ENCODE measurements around the gene SNX24.
"Not testable (repeated sequence)": the region's sequence is repeated elsewhere in the genome, so short reads cannot be mapped to it uniquely, and the experiment has no call there.

SNX24 gene, protein sequence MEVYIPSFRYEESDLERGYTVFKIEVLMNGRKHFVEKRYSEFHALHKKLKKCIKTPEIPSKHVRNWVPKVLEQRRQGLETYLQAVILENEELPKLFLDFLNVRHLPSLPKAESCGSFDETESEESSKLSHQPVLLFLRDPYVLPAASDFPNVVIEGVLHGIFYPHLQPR

DNA sequence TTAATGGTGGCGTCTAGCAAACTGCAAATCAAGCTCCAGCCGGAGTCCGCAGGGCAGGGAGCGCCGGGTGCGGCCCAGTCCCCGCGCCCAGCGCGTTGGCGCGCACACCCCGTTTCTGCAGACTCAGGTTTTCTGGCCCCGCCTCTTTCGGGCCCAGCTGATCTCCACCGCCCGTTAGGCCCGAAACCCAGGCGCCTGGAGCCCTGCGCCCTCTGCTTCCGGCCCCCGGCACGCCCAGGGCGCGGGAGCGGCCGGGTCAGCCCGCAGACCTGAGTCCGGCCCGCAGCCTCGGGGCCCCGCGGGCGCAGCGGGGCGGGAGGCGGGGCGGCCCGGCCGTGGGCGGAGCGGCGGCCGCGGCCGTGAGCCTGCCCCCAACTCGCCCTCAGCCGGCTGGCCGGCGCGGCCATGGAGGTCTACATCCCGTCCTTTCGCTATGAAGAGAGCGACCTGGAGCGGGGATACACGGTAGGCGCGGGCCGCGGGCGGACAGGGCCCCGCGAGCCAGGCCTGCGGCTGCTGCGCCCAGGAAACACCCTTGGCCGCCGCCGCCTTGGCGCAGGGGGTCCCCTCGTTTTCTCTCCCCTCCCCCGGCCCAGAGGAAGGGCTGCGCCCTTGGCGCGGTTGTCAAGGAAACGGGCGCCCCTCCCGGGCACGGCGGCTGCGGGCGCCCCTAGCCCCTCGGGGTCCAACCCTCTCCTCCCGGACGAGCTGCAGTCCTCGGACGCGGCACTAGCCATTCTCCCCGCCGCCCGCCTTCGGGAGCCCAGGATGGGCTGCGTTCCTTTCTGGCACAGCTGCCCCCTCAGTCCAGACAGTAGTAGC lies at the start of gene SNX24:
Gene SNX24 (plus strand): TSS at position 385 of the 822 bp plus-strand sequence. CDS start 21 bp downstream, at position 406.
- DNase-seq (ENCODE audit: low read depth in 2 of 2): peak; percentile 24 to 54

DNA sequence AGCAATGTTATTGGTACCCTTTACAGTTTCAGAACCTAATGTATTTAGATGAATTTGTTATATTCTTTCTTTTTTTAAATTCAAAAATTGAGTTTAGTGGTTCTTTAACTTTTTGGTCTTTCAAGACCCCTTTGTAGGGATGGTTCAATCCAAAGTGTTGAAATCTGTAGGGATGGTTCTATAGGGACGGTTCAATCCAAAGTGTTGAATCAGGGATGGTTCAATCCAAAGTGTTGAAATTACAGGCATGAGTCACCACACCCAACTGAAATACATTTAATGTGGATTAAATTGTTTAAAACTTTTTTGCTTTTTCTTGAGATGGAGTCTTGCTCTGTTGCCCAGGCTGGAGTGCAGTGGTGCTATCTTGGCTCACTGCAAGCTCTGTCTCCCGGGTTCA lies 39.9 kb upstream of the SNX24 start:
- DNase-seq (ENCODE audit: low read depth in 2 of 2): no peak

DNA sequence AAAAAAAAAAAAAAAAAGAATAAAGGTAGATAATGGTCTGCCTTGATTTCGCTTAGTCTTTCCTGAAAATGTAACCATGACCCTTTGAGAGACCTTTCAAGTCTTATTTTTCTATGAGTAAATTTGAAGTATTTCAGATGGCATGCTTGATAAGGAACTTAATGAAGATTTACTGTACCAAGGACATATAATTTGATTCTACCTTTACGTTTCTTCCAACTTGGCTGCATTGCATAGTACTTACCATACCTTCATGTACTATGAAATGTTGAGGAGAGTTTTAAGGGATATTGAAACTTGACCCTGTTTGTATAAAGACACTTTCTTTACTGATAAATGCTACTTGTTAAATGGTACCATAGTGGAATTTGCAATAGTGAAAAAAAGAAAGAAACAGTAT lies 35.0 kb upstream of the SNX24 start:
- no peak for DNase-seq (ENCODE audit: low read depth in 2 of 2)

DNA sequence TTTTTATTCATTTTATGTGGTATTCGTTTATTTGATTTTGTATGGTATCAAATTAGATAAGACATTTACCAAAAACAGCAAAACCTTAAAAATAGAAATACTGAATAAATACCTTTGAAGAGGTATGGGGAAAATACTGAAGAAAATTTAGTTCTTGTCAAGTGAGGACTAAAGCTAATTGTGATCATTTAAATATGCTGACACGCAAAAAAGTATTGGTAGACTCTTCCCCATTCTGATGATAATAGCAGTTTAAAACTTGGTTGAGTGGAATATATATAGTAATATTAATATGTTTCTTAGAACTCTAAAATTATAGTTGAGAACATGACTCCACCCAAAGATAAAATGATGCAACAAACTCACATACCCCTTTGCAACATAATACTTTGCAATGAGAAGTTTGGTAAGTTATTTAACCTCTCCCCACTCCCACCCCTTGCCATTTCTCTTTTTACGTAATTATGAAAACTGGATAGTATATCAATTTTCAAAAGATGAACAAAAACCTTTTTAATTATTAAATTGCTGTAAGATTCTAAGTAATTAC lies 30.1 kb upstream of the SNX24 start:
- no peak for DNase-seq (ENCODE audit: low read depth in 2 of 2)

DNA sequence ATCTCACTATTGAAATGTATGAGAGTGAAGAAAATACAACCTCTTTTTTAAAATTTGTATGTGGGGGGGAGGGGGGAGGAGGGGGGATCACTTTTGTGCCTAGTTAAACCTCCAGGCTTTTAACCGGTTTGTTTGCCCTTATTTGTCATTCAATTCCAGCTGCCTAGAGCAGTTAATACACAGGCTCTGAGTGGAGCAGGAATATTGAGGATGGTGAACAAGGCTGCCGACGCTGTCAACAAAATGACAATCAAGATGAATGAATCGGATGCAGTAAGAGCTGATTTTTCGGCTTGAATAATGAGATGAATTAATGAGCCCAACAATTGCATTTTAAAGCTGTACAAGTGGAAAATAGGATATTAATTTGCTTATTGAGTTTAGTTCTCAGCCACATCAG lies 28.7 kb upstream of the SNX24 start:
- no peak for DNase-seq (ENCODE audit: low read depth in 2 of 2)

DNA sequence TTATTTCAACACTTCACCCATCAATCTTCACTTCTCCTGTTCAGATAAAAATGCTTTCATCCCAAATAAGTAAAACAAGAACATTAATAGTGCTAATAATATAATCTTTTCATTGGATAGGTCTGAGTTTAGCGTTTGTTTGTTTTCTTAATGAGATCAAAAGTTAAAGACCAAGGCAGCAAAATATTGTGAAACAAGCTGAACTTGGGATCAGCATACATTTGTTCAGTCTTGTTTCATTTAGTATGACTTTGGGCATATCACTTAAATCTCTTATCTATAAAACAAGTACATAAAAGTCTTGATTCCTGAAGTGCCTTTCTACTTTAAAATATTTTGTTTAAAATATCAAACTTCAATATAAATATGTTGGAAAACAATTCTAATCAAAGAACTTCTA lies 13.4 kb upstream of the SNX24 start:
- DNase-seq (ENCODE audit: low read depth in 2 of 2): no peak

DNA sequence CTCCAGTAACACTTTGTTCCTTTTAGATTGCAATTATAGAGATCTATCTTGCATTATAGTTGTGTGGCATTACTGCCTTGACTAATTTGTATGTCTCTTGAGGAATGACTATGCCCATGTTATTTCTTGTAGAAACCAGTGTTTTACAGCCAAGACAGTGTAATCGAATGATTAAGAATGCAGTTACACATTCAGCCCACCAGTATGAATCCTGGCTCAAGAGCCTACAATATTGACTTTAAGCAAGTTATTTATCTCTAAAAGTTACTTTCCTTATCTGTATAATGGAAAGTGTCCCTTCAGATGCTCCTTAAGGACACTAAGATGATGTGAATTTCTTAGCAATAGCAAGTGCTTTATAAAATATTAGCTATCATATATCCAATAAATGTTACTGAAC lies 9.7 kb upstream of the SNX24 start:
- no peak for DNase-seq (ENCODE audit: low read depth in 2 of 2)

DNA sequence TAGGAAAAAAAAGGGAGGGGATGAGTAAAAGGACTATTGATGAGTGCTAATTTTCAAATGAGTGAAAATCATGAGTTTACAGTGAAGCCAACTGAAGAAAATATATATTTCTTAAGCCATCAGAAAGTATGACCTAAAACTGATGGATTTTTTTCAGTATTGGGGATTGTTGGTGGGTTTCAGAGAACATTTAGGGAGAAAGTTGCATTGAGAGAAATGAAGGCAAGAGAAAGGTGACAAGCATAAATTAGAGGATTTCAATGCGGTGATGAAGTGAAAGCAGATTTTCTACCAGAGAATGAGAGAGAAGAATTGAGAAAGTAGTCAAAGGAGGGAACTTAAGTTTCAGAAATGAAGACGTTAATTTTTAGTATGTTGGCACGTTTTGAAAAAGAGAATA lies 8.5 kb upstream of the SNX24 start:
- DNase-seq (ENCODE audit: low read depth in 2 of 2): no peak

DNA sequence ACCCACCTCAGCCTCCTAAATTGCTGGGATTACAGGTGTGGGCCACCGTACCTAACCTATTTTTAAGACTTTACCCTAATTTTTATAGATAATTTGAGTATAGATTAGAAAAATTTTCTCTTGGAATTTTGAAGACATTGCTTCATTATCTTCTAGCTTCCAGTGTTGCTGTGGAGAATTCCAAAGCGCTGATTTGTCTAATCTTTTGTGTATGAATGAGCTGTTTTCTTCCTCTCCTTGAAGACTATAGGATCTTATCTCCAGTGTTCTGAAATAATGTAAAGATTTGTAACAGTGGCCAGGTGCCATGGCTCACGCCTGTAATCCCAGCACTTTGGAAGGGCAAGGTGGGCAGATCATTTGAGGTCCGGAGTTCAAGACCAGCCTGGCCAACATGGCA lies 5.7 kb upstream of the SNX24 start:
- no peak for DNase-seq (ENCODE audit: low read depth in 2 of 2)

DNA sequence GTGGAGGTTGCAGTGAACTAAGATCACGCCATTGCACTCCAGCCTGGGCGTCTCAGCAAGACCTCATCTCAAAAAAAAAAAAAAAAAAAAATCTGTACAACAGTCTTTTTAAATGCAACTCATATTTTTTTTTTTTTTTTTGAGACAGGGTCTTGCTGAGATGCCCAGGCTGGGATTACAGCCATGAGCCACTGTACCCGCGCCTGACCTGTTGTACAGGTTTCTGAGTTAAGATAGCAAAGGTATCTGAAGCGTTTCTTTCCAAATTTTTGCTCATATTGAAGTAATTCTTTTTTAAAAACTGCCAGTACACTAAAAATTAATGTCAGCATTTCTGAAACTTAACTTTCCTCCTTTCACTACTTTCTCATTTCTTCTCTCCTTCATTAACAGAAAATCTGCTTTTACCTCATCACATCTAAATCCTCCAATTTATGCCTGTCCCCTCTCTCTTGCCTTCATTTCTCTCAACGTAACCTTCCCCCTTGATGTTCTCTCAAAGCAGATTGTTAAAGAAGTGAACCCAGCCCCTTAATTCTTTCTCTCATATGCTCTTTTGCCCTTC lies 3.3 kb upstream of the SNX24 start:
- DNase-seq (ENCODE audit: low read depth in 2 of 2): no peak

DNA sequence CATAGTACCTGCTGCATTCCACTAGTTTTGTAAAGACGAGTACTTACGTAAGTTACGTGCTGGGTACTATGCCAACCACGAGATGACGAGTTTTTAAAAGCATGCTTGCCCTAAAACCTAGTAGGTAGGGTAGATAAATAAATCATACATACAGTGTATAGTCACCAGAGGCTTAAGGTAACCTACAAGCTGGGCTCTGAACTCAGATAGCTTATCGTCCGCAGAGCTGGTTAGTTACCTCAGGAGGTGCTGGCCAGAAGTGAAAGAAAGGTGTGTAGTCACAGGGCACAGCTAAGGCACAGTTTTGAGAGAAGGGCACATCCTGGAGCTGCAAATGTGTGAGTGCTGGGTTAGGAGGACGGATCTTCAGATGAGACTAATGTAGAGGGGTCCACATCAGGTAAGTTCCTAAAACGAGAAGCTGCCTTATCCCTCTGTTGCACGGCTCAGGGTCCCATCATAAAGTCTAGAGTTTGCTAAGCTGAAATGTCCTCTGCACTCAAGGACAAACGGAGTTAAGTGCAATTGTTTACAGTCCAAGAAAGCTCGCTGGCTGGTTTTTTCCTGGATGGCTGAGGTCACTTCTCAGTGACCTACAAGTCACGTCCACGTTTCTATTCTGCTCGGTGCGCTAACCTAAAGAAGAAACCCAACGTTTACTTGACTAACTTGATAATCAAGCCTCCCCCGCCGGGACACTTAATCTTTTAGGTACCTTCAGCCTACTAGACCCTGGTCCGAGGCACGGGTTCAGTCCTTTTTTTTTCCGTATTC lies 1.1 kb upstream of the SNX24 start:
- no peak for DNase-seq (ENCODE audit: low read depth in 2 of 2)

DNA sequence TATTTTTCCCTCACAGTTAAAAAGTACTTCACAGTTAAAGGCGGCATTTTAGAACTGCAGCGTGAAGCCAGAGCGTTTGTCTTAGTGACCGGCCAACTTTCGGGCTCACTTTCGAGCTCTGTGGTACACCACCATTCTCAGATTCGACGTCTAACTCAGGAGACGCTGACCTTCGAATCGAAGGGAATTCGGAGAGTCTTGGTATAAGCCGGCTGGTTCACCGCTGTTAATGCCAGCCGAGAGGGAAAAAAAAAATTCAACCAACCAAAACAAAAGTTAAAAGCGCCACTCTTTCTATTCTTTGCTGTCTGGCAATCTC lies 544 bp upstream of the SNX24 start:
- no peak for DNase-seq (ENCODE audit: low read depth in 2 of 2)

DNA sequence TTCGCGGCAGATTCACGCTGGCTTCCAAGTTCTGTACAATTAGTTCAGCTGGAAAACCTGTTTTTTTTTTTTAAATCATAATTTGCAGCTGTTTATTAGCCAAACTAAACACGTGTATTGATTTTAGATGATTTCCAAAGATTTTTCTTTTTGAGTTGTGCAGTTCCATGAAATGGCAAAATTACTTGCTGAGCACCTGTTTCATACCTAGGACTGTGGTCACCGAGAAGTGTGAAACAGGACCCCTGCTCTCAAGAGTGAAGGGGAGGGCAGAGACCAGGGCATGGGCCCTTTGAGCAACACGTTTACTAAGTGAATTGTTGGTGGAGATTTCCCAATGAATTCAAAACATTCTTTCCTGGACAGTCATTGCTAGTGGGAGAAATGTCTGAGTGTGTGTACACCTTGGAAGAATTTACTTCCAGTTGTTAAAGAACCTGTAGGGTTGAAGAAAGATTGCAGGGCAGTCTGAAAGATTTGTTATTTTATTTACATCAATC lies 688 bp downstream of the SNX24 start:
- no peak for DNase-seq (ENCODE audit: low read depth in 2 of 2)

DNA sequence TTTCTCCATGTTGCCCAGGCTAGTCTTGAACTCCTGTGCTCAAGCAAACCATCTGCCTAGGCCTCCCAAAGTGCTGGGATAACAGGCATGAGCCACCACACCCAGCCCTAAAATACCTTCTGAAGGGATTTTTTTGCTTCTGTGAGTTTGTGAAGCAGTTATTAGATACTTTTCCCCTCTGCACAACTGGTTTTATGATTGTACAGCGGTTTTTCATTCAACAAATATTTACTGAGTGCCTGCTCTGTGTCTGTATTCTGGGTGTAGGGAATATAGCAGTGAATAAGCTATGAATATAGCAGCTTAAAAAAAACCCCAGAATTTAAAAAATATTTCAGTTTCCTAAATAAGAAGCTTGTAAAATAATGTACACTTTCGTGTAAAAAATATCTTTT lies 2.3 kb downstream of the SNX24 start:
- DNase-seq (ENCODE audit: low read depth in 2 of 2): no peak

DNA sequence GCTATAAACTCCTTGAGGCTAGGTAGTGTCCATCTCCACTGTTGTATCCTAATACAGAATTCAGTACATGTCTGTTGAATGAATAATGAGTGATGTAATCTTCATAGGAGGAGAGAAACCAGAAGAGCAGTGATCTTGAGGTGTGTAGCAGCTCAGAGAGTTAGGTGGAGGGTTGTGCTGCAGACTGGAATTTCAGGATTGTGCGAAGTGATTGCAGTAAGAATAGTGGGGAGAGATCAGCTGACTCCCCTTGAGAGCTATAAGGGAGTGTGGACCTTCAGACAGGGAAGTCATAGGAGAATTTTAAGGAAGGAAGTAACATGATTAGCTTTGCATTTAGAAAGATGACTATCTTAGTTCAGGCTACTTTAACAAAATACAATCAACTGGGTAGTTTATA lies 4.4 kb downstream of the SNX24 start:
- DNase-seq (ENCODE audit: low read depth in 2 of 2): no peak

DNA sequence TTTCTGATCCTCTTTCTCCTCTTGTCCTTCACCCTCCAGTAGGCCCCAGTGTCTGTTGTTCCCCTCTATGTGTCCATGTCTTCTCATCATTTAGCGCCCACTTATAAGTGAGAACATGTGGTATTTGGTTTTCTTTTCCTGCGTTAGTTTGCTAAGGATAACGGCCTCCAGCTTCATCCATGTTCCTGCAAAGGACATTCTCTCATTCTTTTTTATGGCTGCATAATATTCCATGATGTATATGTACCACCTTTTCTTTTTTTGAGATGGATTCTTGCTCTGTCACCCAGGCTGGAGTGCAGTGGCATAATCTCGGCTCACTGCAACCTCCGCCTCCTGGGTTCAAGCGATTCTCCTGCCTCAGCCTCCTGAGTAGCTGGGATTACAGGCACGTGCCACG lies 12.1 kb downstream of the SNX24 start:
- not testable (repeated sequence) for DNase-seq (ENCODE audit: low read depth in 2 of 2)

DNA sequence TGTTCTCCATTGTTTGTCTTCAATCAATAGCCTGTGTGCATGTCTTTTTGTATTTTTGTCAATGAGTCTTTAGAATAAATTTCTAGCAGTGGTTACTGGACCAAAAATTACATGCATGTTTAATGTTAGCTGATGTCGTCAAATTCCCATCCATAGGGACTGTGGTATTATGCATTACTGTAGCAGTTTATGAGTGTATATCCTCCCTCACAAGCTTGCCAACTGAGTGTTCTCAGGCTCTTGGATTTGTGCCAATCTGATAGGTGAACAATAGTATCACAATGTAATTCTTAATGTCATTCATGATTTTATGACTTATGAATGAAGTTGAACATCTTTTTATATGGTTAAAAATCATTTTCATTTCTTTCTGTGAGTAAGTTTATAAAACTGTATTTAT lies 13.0 kb downstream of the SNX24 start:
- DNase-seq (ENCODE audit: low read depth in 2 of 2): no peak

DNA sequence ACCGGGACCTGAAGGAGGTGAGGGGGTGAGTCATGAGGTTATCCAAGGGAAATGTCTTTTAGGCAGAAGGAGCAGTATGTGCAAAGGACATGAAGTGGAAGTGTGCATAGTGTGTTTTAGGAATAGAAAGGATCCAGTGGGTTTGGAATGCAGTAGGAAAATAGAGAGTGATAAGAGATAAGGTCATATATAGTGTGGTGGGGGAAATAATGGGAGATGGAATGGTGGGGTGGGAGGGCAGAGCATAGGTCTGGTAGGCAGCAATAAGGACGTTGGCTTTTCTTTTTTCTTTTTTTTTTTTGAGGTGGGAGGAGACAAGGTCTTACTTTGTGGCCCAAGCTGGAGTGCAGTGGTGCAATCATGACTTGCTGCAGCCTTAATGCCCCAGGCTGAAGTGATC lies 17.8 kb downstream of the SNX24 start:
- DNase-seq (ENCODE audit: low read depth in 2 of 2): no peak

DNA sequence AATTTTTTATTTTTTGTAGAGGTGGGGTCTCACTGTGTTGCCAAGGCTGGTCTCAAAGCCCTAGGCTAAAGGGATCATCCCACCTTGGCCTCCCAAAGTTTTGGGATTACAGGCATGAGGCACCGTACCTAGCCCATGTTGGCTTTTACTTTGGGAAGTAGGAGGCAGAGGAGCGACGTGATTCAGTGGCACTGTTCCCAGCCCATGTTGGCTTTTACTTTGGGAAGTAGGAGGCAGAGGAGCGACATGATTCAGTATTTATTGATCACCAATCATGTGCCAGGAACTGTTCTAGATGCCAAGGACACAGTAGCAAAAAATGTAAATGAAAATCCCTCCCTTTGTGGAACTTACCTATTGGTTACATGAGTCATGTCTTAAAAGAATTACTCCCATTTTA lies 18.3 kb downstream of the SNX24 start:
- DNase-seq (ENCODE audit: low read depth in 2 of 2): no peak

DNA sequence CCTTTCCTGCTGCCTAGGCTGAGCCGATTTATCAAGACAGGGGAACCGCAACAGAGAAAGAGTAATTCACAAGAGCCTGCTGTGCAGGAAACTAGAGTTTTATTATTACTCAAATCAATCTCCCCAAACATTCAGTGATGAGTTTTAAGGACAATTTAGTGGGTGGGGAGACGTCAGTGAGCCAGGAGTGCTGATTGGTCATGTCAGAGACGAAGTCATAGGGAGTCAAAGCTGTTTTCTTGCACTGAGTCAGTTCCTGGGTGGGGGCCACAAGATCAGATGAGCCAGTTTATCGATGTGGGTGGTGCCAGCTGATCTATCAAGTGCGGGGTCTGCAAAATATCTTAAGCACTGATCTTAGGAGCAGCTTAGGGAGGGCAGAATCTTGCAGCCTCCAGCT lies 19.0 kb downstream of the SNX24 start:
- peak in 1 of 2 donors; percentile 5 for DNase-seq (ENCODE audit: low read depth in 2 of 2)

DNA sequence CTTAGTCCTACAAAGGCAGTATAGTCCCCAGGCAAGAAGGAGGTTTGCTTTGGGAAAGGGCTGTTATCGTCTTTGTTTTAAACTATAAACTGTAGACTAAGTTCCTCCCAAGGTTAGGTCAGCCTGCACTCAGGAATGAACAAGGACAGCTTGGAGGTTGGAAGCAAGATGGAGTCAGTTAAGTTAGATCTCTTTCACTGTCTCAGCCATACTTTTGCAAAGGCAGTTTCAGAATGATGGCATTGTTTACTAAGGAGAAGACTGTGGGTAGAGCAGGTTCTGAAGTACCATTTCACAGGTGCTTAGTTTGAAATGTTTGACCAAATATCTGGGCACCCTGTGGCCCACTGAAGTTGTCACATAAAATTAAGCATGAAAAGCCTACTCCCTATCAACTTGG lies 19.4 kb downstream of the SNX24 start:
- DNase-seq (ENCODE audit: low read depth in 2 of 2): no peak

DNA sequence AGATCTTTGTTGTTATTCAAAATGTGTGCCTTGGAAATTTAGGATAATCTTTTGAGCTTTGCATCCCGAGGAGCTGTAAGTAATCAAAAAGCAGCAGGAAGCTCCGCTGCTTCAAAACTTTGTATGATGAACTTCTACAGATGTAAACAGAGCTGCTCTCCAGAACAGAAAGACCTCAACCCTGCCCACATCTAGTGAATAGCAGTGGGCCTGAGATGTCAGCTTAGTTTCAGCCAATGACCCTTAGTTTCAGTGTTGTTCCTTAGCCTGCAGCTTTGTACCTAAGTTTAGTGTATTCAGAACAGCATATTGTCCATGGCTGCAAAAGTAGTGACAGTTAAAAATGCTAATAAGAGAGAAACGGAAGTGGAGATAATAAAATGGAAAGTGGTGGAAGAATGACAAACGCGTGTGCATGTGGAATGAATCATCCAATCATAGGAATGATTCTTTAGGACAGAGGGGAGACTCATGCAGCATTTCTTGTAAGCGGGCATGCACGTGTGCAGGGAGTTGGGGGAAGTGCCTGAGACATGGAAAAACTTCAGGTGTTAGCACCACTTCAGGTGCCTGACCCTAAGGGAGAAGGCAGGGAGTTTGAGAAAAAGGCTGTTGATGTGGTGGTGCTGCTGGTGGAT lies 24.9 kb downstream of the SNX24 start:
- no peak for DNase-seq (ENCODE audit: low read depth in 2 of 2)
